OCI-LY1 (cell line): ENCODE data around the gene DHCR7.

Source experiments
- H2AFZ ChIP-seq: fragments of 200-600 bp; sonication (generic), shearing (Covaris generic); 2 replicates; pipeline ENCODE4 v1.6.0; 2014; ENCODE audit warnings: antibody characterized with exemption, mild to moderate bottlenecking, low read length
- H3F3A ChIP-seq: fragments of 200-600 bp; sonication (generic), shearing (Covaris generic); 2 replicates; pipeline ENCODE4 v1.6.0; 2014; ENCODE audit warnings: mild to moderate bottlenecking, antibody characterized with exemption, low read length, moderate library complexity; ENCODE audit not compliant: insufficient read depth
- H3K27ac ChIP-seq: fragments of 200-600 bp; sonication (generic); 2 replicates; pipeline ENCODE4 v1.5.1; 2014; ENCODE audit warnings: low read length, mixed run types, mild to moderate bottlenecking, low read depth; ENCODE audit not compliant: poor library complexity, severe bottlenecking
- H3K27me3 ChIP-seq: fragments of 200-600 bp; sonication (generic); 2 replicates; pipeline ENCODE4 v1.6.0; 2014; ENCODE audit warnings: antibody characterized with exemption, mild to moderate bottlenecking, low read length, moderate library complexity; ENCODE audit not compliant: insufficient read depth
- H3K36me3 ChIP-seq: fragments of 200-600 bp; sonication (generic); 2 replicates; pipeline ENCODE4 v1.6.1; 2014; ENCODE audit warnings: mild to moderate bottlenecking, antibody characterized with exemption, low read length, moderate library complexity, mixed read lengths; ENCODE audit not compliant: insufficient read depth
- H3K4me1 ChIP-seq: fragments of 200-600 bp; sonication (generic); 2 replicates; pipeline ENCODE4 v1.5.1; 2014; ENCODE audit warnings: mild to moderate bottlenecking, low read length, moderate library complexity; ENCODE audit not compliant: insufficient read depth, severe bottlenecking
- H3K4me2 ChIP-seq: fragments of 200-600 bp; sonication (generic), shearing (Covaris generic); 2 replicates; pipeline ENCODE4 v1.6.1; 2014; ENCODE audit warnings: low read length
- H3K4me3 ChIP-seq: fragments of 200-600 bp; sonication (generic); 2 replicates; pipeline ENCODE4 v1.5.1; 2014; ENCODE audit warnings: low read length, low read depth, mild to moderate bottlenecking, mixed read lengths; ENCODE audit not compliant: poor library complexity, severe bottlenecking
- H3K79me2 ChIP-seq: fragments of 200-600 bp; shearing (Covaris generic); 2 replicates; pipeline ENCODE4 v1.6.1; 2016; ENCODE audit warnings: mixed run types, low read length, mixed read lengths; ENCODE audit not compliant: insufficient read depth
- H3K9ac ChIP-seq: fragments of 200-600 bp; sonication (generic), shearing (Covaris generic); 2 replicates; pipeline ENCODE4 v1.6.1; 2014; ENCODE audit warnings: mild to moderate bottlenecking, low read length, mixed read lengths
- H3K9me2 ChIP-seq: fragments of 200-600 bp; sonication (generic), shearing (Covaris generic); 2 replicates; pipeline ENCODE4 v1.6.1; 2014; ENCODE audit warnings: low read depth, mild to moderate bottlenecking, low read length, mixed read lengths
- H3K9me3 ChIP-seq: fragments of 200-600 bp; shearing (Covaris generic); 2 replicates; pipeline ENCODE4 v1.6.1; 2014; ENCODE audit warnings: low read length, mixed read lengths
- H4K20me1 ChIP-seq: fragments of 200-600 bp; sonication (generic), shearing (Covaris generic); 2 replicates; pipeline ENCODE4 v1.6.0; 2016; ENCODE audit warnings: mild to moderate bottlenecking, low read length; ENCODE audit not compliant: insufficient read depth
- CTCF ChIP-seq: fragments of 200-600 bp; sonication (generic), shearing (Covaris generic); IDR thresholded peaks from 2 replicates; pipeline ENCODE4 v1.5.1; 2017; ENCODE audit warnings: mild to moderate bottlenecking, antibody characterized with exemption, low read length, moderate library complexity, mixed read lengths
- EZH2 ChIP-seq: fragments of 200-600 bp; sonication (generic), shearing (Covaris generic); IDR thresholded peaks from 2 replicates; pipeline ENCODE4 v1.8.0; 2017; ENCODE audit warnings: borderline replicate concordance, mixed run types, mild to moderate bottlenecking, antibody characterized with exemption, low read length, moderate library complexity, mixed read lengths

The DHCR7 gene

GRCh38 chr11:71491940-71492339 lies 43.7 kb upstream of the DHCR7 start:
- H3K27me3 ChIP-seq, result no peaks in the 10 kb centered on the region
- TF ChIP-seq CTCF (no peak), EZH2 (no peak)
- no peak overlapping the region for H3K4me2 ChIP-seq
- no peaks in the 10 kb centered on the region for H3K4me1 ChIP-seq
- no peak overlapping the region for H2AFZ ChIP-seq
- H3K27ac ChIP-seq, result no peak overlapping the region
- H3K9ac ChIP-seq, result no peak overlapping the region
- H3K79me2 ChIP-seq, result no peaks in the 10 kb centered on the region
- peaks cover 32% of the 10 kb centered on the region; the same call in 1 of the 2 replicates for H3K36me3 ChIP-seq
- no peaks in the 10 kb centered on the region for H3K9me2 ChIP-seq
- H3K9me3 ChIP-seq, result no peaks in the 10 kb centered on the region
- no peaks in the 10 kb centered on the region for H3F3A ChIP-seq
- H3K4me3 ChIP-seq, result no peak overlapping the region
- H4K20me1 ChIP-seq, result no peaks in the 10 kb centered on the region

- no peak for TF ChIP-seq CTCF
- no peak for TF ChIP-seq EZH2
- no peaks in the 10 kb centered on the region for H3F3A ChIP-seq
- H4K20me1 ChIP-seq, result no peaks in the 10 kb centered on the region
- H3K9ac ChIP-seq, result no peak overlapping the region
- no peaks in the 10 kb centered on the region for H3K9me3 ChIP-seq
- H3K4me2 ChIP-seq, result no peak overlapping the region
- H3K27me3 ChIP-seq, result no peaks in the 10 kb centered on the region
- H3K27ac ChIP-seq, result no peak overlapping the region
- H2AFZ ChIP-seq, result no peak overlapping the region
- H3K9me2 ChIP-seq, result no peaks in the 10 kb centered on the region
- peaks cover 28% of the 10 kb centered on the region; the same call in 1 of the 2 replicates for H3K36me3 ChIP-seq
- H3K79me2 ChIP-seq, result no peaks in the 10 kb centered on the region
- no peak overlapping the region for H3K4me3 ChIP-seq
- no peaks in the 10 kb centered on the region for H3K4me1 ChIP-seq
Measured at GRCh38 chr11:71491531-71491930, 43.3 kb upstream of the DHCR7 start.

DNA sequence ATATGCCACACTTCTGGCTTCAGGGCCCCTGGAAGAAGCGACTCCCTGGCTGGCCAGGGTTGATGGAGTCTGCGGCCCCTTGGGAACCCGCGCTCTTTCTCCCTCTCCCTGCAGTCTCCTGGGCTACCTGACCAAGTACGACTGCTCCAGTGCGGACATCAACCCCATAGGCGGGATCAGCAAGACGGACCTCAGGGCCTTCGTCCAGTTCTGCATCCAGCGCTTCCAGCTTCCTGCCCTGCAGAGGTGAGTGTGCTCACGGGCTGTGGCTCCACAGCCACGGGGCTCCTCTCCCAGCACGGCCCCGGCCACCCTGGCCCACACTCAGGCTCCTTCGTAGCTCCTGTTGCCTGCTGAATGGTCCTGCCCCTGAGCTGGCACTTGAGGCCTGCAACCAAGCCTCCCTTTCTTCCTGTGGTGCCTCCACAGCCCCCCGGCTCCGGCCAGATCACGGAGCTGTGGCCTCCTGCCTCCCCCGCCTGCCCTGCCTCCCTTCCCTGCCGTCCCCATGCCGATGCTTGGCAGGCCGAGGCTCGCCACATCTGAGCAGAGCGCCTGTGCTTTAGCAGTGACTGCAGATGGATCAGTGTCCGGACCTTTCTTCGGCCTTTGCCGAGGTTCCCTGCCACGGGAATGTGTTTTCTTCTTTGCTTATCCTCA lies 42.7 kb upstream of the DHCR7 start:
- Histone ChIP-seq H3K79me2 (no peaks in the 10 kb centered on the region), H2AFZ (no peak overlapping the region), H3K4me1 (no peaks in the 10 kb centered on the region), H3K27ac (no peak overlapping the region), H4K20me1 (no peaks in the 10 kb centered on the region), H3K4me2 (no peak overlapping the region), H3K27me3 (no peaks in the 10 kb centered on the region), H3F3A (no peaks in the 10 kb centered on the region), H3K9ac (no peak overlapping the region), H3K36me3 (peaks cover 33% of the 10 kb centered on the region; the same call in 1 of the 2 replicates), H3K9me3 (no peaks in the 10 kb centered on the region), H3K4me3 (no peak overlapping the region), H3K9me2 (no peaks in the 10 kb centered on the region)
- no peak for TF ChIP-seq CTCF
- TF ChIP-seq EZH2, result no peak
